ENCODE results near the gene UBE2D1. TPM values are rescaled to one million over a fixed set of nuclear protein-coding genes. Genes with fewer than 3 reads are reported as not detected.

Gene UBE2D1
- total RNA-seq, 1 donor: 20.3 TPM

DNA sequence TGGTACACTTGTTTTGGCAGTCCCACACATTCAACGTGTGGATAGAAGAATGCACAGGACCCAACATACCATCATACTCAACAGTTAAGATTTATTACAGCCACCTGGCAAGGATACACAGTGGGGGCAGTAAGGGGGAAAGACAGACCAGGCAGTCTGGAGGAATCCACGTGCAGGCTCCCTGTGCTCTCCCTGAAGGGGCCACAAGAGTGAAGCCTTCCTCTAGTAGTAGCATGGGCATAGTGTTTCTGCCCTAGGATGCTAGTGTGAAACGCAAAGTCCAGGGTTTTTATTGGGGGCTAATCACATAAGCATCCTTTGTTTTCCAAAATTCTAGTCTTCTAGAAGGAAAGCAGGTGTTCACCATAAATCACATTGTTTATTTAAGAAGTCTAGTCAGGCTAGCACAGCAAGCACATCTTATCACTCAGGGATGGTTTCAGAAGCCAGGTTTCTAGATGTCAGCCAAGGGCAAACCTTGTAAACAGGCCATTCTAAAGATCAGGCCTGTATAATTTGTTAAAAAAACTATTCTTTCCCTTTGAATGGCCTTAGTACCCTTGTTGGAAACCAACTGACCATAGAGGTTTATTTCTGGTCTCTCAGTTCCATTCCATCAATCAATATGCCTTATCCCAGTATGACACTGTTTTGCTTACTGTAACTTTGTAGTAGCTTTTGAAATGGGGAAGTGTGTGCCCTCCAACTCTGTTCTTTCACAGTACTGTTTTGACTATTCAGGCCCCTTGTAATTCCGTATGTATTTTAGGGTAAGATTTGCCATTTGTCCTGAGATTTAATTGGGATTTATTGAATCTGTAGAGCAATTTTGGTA, 38.0 kb downstream of the UBE2D1 start:
- Histone ChIP-seq H3K27ac (ENCODE audit: low read depth, low read length) (no peak overlapping the region), H3K4me3 (ENCODE audit: insufficient read depth, low read length) (no peak overlapping the region), H3K79me2 (ENCODE audit: insufficient read depth, low read length) (no peaks in the 10 kb centered on the region), H2AFZ (ENCODE audit: low read length) (no peak overlapping the region), H4K20me1 (ENCODE audit: insufficient read depth, low read length) (no peaks in the 10 kb centered on the region), H3K4me1 (ENCODE audit: insufficient read depth, low read length) (no peaks in the 10 kb centered on the region), H3K4me2 (ENCODE audit: insufficient read depth, low read length) (no peak overlapping the region), H3K27me3 (ENCODE audit: insufficient read depth, low read length) (no peaks in the 10 kb centered on the region), H3K9me3 (ENCODE audit: low read depth, low read length) (no peaks in the 10 kb centered on the region), H3K36me3 (ENCODE audit: insufficient read depth, low read length) (no peaks in the 10 kb centered on the region)
- DNase-seq (ENCODE audit: insufficient read length, low spot score, missing footprints): no peak
- TF ChIP-seq, protein P1, sequence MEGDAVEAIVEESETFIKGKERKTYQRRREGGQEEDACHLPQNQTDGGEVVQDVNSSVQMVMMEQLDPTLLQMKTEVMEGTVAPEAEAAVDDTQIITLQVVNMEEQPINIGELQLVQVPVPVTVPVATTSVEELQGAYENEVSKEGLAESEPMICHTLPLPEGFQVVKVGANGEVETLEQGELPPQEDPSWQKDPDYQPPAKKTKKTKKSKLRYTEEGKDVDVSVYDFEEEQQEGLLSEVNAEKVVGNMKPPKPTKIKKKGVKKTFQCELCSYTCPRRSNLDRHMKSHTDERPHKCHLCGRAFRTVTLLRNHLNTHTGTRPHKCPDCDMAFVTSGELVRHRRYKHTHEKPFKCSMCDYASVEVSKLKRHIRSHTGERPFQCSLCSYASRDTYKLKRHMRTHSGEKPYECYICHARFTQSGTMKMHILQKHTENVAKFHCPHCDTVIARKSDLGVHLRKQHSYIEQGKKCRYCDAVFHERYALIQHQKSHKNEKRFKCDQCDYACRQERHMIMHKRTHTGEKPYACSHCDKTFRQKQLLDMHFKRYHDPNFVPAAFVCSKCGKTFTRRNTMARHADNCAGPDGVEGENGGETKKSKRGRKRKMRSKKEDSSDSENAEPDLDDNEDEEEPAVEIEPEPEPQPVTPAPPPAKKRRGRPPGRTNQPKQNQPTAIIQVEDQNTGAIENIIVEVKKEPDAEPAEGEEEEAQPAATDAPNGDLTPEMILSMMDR (IDR thresholded peaks at IDR 0.05; ENCODE audit: extremely low read depth, low read depth, low read length): no peak

DNA sequence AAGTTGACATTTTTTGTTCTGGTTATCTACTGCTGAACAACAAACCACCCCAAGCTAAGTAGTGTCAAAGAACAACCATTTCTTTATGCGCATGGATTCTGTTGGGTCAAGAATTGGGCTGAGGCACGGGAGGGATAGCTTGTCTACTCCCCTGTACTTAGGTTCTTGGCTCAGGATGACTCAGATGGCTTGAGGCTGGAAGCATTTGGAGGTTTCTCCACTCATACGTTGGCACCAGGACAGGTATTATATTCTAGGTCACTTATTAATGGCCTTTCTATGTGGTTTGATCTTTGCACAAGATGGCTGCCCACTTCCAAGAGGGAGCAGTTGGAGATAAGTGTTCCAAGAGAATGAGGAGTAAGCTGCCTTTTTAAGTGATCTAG, 38.6 kb downstream of the UBE2D1 start:
- TF ChIP-seq, protein P1 (IDR thresholded peaks at IDR 0.05; ENCODE audit: extremely low read depth, low read depth, low read length): no peak
- no peak overlapping the region for H3K27ac ChIP-seq (ENCODE audit: low read depth, low read length)
- H3K79me2 ChIP-seq (ENCODE audit: insufficient read depth, low read length): no peaks in the 10 kb centered on the region
- H3K4me3 ChIP-seq (ENCODE audit: insufficient read depth, low read length): no peak overlapping the region
- no peaks in the 10 kb centered on the region for H4K20me1 ChIP-seq (ENCODE audit: insufficient read depth, low read length)
- H3K4me2 ChIP-seq (ENCODE audit: insufficient read depth, low read length): no peak overlapping the region
- H2AFZ ChIP-seq (ENCODE audit: low read length): no peak overlapping the region
- H3K27me3 ChIP-seq (ENCODE audit: insufficient read depth, low read length): no peaks in the 10 kb centered on the region
- no peaks in the 10 kb centered on the region for H3K9me3 ChIP-seq (ENCODE audit: low read depth, low read length)
- H3K4me1 ChIP-seq (ENCODE audit: insufficient read depth, low read length): no peaks in the 10 kb centered on the region
- no peaks in the 10 kb centered on the region for H3K36me3 ChIP-seq (ENCODE audit: insufficient read depth, low read length)
- no peak for DNase-seq (ENCODE audit: insufficient read length, low spot score, missing footprints)

- DNase-seq (ENCODE audit: insufficient read length, low spot score, missing footprints): no peak
- TF ChIP-seq, protein P1 (IDR thresholded peaks at IDR 0.05; ENCODE audit: extremely low read depth, low read depth, low read length): no peak
- peaks cover 8% of the 10 kb centered on the region for H3K4me1 ChIP-seq (ENCODE audit: insufficient read depth, low read length)
- H3K4me3 ChIP-seq (ENCODE audit: insufficient read depth, low read length): no peak overlapping the region
- no peaks in the 10 kb centered on the region for H4K20me1 ChIP-seq (ENCODE audit: insufficient read depth, low read length)
- H3K27me3 ChIP-seq (ENCODE audit: insufficient read depth, low read length): no peaks in the 10 kb centered on the region
- no peak overlapping the region for H2AFZ ChIP-seq (ENCODE audit: low read length)
- no peak overlapping the region for H3K27ac ChIP-seq (ENCODE audit: low read depth, low read length)
- no peaks in the 10 kb centered on the region for H3K9me3 ChIP-seq (ENCODE audit: low read depth, low read length)
- peaks cover 25% of the 10 kb centered on the region for H3K79me2 ChIP-seq (ENCODE audit: insufficient read depth, low read length)
- no peak overlapping the region for H3K4me2 ChIP-seq (ENCODE audit: insufficient read depth, low read length)
- H3K36me3 ChIP-seq (ENCODE audit: insufficient read depth, low read length): no peaks in the 10 kb centered on the region
Measured at GRCh38 chr10:58382489-58382995, 47.7 kb downstream of the UBE2D1 start.

- Histone ChIP-seq H3K4me1 (ENCODE audit: insufficient read depth, low read length) (peaks cover 8% of the 10 kb centered on the region), H3K27me3 (ENCODE audit: insufficient read depth, low read length) (no peaks in the 10 kb centered on the region), H3K4me3 (ENCODE audit: insufficient read depth, low read length) (peak overlapping the region; percentile 94), H3K9me3 (ENCODE audit: low read depth, low read length) (no peaks in the 10 kb centered on the region), H3K27ac (ENCODE audit: low read depth, low read length) (peak overlapping the region; percentile 88), H3K36me3 (ENCODE audit: insufficient read depth, low read length) (peaks cover 12% of the 10 kb centered on the region), H3K4me2 (ENCODE audit: insufficient read depth, low read length) (peak overlapping the region; percentile 81), H3K79me2 (ENCODE audit: insufficient read depth, low read length) (peaks cover 33% of the 10 kb centered on the region), H4K20me1 (ENCODE audit: insufficient read depth, low read length) (no peaks in the 10 kb centered on the region), H2AFZ (ENCODE audit: low read length) (peak overlapping the region; percentile 85)
- TF ChIP-seq, protein P1 (IDR thresholded peaks at IDR 0.05; ENCODE audit: extremely low read depth, low read depth, low read length): no peak
- peak; percentile 31 for DNase-seq (ENCODE audit: insufficient read length, low spot score, missing footprints)
Measured at GRCh38 chr10:58384095-58384494, 49.3 kb downstream of the UBE2D1 start.

All from osteoblast (primary cell).